Tibial nerve (tissue), 4 donors: Measurements from ENCODE around the gene SLC38A10. TPM values are rescaled to one million over a fixed set of nuclear protein-coding genes. Genes with fewer than 3 reads are reported as not detected.

Source experiments
- DNase-seq, 2 donors: peaks; one replicate each; pipeline ENCODE4 v3.0.0-alpha.2; 2019; ENCODE audit warnings: low spot score in 2 of 2
- H3K27ac ChIP-seq, 4 donors: fragments of 200-600 bp; sonication (generic) in 3 of 4; one replicate each; pipeline ENCODE4 v1.5.1; 2017 to 2019; ENCODE audit warnings: mild to moderate bottlenecking in 1 of 4
- H3K27me3 ChIP-seq, 2 donors: fragments of 200-600 bp; sonication (generic) in 1 of 2; one replicate each; pipeline versions ENCODE4 v1.5.1 to v1.6.0; 2017 to 2019
- H3K36me3 ChIP-seq, 3 donors: fragments of 200-600 bp; sonication (generic); one replicate each; pipeline ENCODE4 v1.5.1; 2018 to 2019
- H3K4me1 ChIP-seq, 4 donors: fragments of 200-600 bp; sonication (generic) in 3 of 4; one replicate each; pipeline ENCODE4 v1.5.1; 2017 to 2019
- H3K4me3 ChIP-seq, 4 donors: fragments of 200-600 bp; sonication (generic) in 3 of 4; one replicate each; pipeline ENCODE4 v1.5.1; 2017 to 2019; ENCODE audit warnings: mild to moderate bottlenecking in 1 of 4, moderate library complexity in 1 of 4
- H3K9me3 ChIP-seq, 4 donors: fragments of 200-600 bp; sonication (generic) in 3 of 4; one replicate each; pipeline ENCODE4 v1.5.1; 2017 to 2019
- EP300 ChIP-seq, 2 donors: sonication (generic); formaldehyde crosslinking; IDR thresholded peaks; one replicate each; pipeline ENCODE4 v1.6.1; 2017; ENCODE audit warnings: antibody characterized with exemption in 2 of 2, mild to moderate bottlenecking in 1 of 2
- POLR2A ChIP-seq, 2 donors: fragments of 450-650 bp; IDR thresholded peaks; one replicate each; pipeline ENCODE4 v1.6.1; 2017; ENCODE audit warnings: antibody characterized with exemption in 2 of 2, mild to moderate bottlenecking in 2 of 2, moderate library complexity in 2 of 2
- WGBS, 2 donors: methylation state at CpG; one replicate each; pipeline ENCODE4 v1.1.5; 2018; 5-methylcytosine and 5-hydroxymethylcytosine counted together
- total RNA-seq, 4 donors: library from RNA; depleted of rRNA; stranded (reverse); fragments of >200 nt; gene quantifications; one replicate each; pipeline ENCODE4 v1.1.0, GENCODE V29; 2016
- TF ChIP-seq, protein P1 (sequence below), 5 experiments: fragments of 200-600 bp in 3 of 5; fragments of 450-650 bp in 2 of 5; sonication (generic) in 3 of 5; IDR thresholded peaks; one replicate each; pipeline ENCODE4 v1.5.1; 2016 to 2019; ENCODE audit warnings: antibody characterized with exemption in 5 of 5, mild to moderate bottlenecking in 3 of 5, moderate library complexity in 2 of 5

The SLC38A10 gene
- total RNA-seq, 4 donors from 2014 or later, result 80.0 to 149 (median 123) TPM

DNA sequence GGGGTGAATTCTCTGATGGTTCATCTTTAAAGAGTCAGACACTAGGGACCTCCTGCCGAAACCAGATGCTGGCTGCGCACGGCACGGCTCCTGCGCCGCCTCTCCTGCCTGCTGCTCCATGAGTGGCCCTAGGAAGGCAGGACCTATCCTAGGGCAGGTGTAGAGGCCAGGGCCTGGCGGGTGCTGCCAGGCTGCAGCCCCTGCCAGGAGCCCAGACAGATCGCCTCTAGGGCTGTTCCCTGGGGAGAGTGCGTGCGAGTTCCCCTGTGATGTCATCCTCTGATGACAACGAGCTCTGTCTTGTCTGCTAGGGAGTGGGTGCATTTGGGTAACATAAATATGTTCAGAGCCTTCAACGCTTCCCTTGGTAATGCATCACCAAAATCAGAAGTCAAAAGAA is 23.9 kb downstream of the SLC38A10 start:
- Histone ChIP-seq H3K9me3 (no peaks in the 10 kb centered on the region), H3K4me3 (no peak overlapping the region), H3K27me3 (no peaks in the 10 kb centered on the region), H3K4me1 (no peaks in the 10 kb centered on the region), H3K36me3 (peaks cover 0 to 94% (median 8%) of the 10 kb centered on the region in 3 donors), H3K27ac (no peak overlapping the region)
- DNase-seq, result no peak
- TF ChIP-seq POLR2A (IDR thresholded peaks at IDR 0.05) (no peak), EP300 (IDR thresholded peaks at IDR 0.05) (no peak)
- TF ChIP-seq, protein P1, sequence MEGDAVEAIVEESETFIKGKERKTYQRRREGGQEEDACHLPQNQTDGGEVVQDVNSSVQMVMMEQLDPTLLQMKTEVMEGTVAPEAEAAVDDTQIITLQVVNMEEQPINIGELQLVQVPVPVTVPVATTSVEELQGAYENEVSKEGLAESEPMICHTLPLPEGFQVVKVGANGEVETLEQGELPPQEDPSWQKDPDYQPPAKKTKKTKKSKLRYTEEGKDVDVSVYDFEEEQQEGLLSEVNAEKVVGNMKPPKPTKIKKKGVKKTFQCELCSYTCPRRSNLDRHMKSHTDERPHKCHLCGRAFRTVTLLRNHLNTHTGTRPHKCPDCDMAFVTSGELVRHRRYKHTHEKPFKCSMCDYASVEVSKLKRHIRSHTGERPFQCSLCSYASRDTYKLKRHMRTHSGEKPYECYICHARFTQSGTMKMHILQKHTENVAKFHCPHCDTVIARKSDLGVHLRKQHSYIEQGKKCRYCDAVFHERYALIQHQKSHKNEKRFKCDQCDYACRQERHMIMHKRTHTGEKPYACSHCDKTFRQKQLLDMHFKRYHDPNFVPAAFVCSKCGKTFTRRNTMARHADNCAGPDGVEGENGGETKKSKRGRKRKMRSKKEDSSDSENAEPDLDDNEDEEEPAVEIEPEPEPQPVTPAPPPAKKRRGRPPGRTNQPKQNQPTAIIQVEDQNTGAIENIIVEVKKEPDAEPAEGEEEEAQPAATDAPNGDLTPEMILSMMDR (IDR thresholded peaks at IDR 0.05), result no peak
- WGBS, 2 donors, result 90 to 91% methylated on average over 12 of the region's 12 CpGs

DNA sequence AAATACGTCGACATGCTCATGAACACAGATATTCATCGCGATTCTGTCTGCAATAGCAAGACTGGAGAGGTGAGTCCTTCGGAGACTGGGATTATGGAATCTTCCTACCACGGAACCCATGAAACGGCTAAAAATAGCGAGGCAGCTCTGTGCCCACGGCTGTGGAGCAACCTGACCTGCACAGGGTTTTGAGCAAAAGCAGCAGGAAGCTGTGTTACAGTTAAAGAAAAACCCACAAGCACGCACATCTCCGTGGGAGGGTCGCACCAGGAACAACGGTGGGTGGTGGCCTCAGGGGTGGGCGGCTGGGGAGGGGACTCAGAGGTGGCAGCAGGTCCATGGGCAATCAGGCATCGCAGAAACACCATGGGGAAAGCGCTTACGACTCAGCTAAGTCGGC is 24.8 kb downstream of the SLC38A10 start:
- H3K27me3 ChIP-seq, result no peaks in the 10 kb centered on the region
- 88 to 93% methylated on average over 17 to 18 of the region's 18 CpGs for WGBS, 2 donors
- H3K9me3 ChIP-seq, result no peaks in the 10 kb centered on the region
- peaks cover 0 to 96% (median 11%) of the 10 kb centered on the region in 3 donors for H3K36me3 ChIP-seq
- no peak overlapping the region for H3K4me3 ChIP-seq
- TF ChIP-seq POLR2A (IDR thresholded peaks at IDR 0.05) (no peak), EP300 (IDR thresholded peaks at IDR 0.05) (no peak)
- TF ChIP-seq, protein P1 (IDR thresholded peaks at IDR 0.05), result no peak
- H3K27ac ChIP-seq, result no peak overlapping the region
- H3K4me1 ChIP-seq, result no peaks in the 10 kb centered on the region
- no peak for DNase-seq

DNA sequence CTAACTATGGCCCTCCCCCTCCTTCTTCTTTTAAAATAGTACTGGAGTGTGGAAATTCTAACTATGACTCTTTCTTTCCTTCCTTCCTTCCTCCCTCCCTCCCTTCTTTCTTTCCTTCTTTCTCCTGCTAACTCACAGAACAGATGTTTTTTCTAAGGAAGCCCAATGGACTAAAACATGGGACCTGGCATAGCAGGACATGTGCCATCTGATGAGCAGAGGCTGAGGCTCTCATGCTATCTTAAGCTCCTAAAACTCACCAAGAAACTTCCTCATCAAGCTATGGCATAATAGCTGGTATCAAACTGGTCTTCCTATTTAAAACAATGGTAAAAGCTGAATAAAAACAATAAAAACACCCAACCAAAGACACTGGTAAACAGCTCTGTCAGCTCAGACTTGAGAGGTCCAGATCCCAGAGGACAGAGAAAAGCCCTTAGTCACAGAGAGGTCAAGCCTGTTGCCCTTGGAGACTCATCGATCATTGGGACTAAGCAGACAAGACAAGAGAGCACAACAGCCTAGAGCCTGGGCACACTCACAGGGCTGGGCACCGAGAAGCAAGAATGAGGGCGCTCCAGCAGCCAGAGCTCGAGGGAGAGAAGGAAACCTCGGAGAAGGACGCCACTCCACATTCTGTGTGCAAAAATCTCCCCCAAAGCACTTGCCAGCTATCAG is 27.6 kb downstream of the SLC38A10 start:
- H3K36me3 ChIP-seq, result peaks cover 0 to 96% (median 21%) of the 10 kb centered on the region in 3 donors
- H3K4me3 ChIP-seq, result no peak overlapping the region
- H3K27ac ChIP-seq, result no peak overlapping the region
- H3K9me3 ChIP-seq, result no peaks in the 10 kb centered on the region
- no peaks in the 10 kb centered on the region for H3K4me1 ChIP-seq
- 81% methylated on average over 6 of the region's 6 CpGs for WGBS, 2 donors
- no peak for DNase-seq
- no peak for TF ChIP-seq EP300 (IDR thresholded peaks at IDR 0.05)
- no peaks in the 10 kb centered on the region for H3K27me3 ChIP-seq

DNA sequence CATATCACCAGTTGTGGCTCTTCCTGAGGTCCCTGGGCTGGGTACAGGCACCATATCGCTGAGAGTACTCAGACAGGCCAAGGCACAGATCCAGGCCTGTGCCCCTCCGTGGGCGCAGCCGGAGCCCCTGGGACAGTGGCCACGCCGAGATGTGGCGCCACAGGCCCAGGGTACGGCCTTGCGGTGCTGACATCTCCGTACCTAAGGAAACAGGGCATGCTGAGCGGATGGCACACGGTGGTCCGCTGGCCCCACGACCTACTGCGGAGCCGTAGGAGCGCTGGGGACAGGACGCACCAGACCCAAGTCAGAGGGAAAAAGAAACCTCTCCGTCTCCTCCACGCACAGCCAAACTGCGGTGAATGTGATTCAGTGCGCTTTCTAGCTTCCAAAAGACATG is 29.5 kb downstream of the SLC38A10 start:
- no peak for DNase-seq
- Histone ChIP-seq H3K9me3 (no peaks in the 10 kb centered on the region), H3K4me1 (no peaks in the 10 kb centered on the region), H3K27me3 (no peaks in the 10 kb centered on the region), H3K36me3 (peaks cover 0 to 96% (median 30%) of the 10 kb centered on the region in 3 donors), H3K27ac (no peak overlapping the region), H3K4me3 (no peak overlapping the region)
- 95 to 96% methylated on average over 12 to 22 of the region's 22 CpGs for WGBS, 2 donors
- TF ChIP-seq POLR2A (IDR thresholded peaks at IDR 0.05) (no peak), EP300 (IDR thresholded peaks at IDR 0.05) (no peak)
- TF ChIP-seq, protein P1 (IDR thresholded peaks at IDR 0.05), result no peak

DNA sequence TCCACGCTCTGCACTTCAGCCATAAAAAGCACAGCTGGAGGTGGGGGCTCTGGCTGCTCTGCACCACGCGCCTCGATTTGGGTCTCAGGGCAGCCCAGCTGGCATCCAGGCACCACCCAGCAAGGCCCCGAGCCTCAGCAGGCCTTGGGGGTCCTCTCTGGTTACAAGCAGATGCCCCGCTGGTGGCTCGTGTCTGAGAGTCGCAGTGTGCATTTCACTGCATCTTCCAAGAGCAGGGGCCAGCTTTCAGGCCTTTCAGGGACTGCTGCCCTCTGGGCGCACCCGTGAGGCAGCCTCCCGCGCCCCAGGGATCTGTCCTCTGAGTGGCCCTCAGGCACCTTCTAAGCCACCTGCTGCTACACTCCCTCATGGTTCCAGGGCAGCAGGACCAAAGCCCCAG is 30.5 kb downstream of the SLC38A10 start:
- Histone ChIP-seq H3K27ac (no peak overlapping the region), H3K9me3 (no peaks in the 10 kb centered on the region), H3K4me1 (no peaks in the 10 kb centered on the region), H3K4me3 (no peak overlapping the region), H3K27me3 (no peaks in the 10 kb centered on the region), H3K36me3 (peaks cover 0 to 96% (median 31%) of the 10 kb centered on the region in 3 donors)
- 87 to 91% methylated on average over 9 to 12 of the region's 12 CpGs for WGBS, 2 donors
- no peak for DNase-seq
- TF ChIP-seq, protein P1 (IDR thresholded peaks at IDR 0.05), result no peak
- TF ChIP-seq POLR2A (IDR thresholded peaks at IDR 0.05) (no peak), EP300 (IDR thresholded peaks at IDR 0.05) (no peak)
